ENCODE results near the gene DDI1. TPM values are rescaled to one million over a fixed set of nuclear protein-coding genes. Genes with fewer than 3 reads are reported as not detected.

The DDI1 gene
- total RNA-seq, result not detected
- not detected for polyA plus RNA-seq (ENCODE audit: insufficient read length in 6 of 6)
- long read RNA-seq, donor 1, result 0 reads
- long read RNA-seq, donor 2, result 0 reads
- long read RNA-seq, donor 3, result 0 reads
- long read RNA-seq, donor 4, result 0 reads
- long read RNA-seq, donor 5, result 0 reads
- long read RNA-seq, donor 6, result 0 reads
- long read RNA-seq, donor 7, result 0 reads
- long read RNA-seq, donor 8, result 0 reads
- long read RNA-seq, donor 9, result 0 reads
- long read RNA-seq, donor 10, result 0 reads
- long read RNA-seq, donor 11, result 0 reads
- long read RNA-seq, donor 12, result 0 reads

GRCh38 chr11:104036588-104036987 lies at the start of gene DDI1:
DDI1 (plus strand) TSS chr11:104036640; CDS start chr11:104036823, 183 bp downstream.
- no peak for TF ChIP-seq CTCF (IDR thresholded peaks at IDR 0.05)
- no peaks in the 10 kb centered on the region for H3K36me3 ChIP-seq
- H3K4me1 ChIP-seq, result no peaks in the 10 kb centered on the region
- DNase-seq, result peak in 1 of 4 donors; percentile 68
- H3K9me3 ChIP-seq, result peaks cover 0 to 3% of the 10 kb centered on the region in 2 donors
- no peak within 1 kb of the TSS for H3K4me3 ChIP-seq
- H3K27ac ChIP-seq, result no peak within 1 kb of the TSS
- intact Hi-C loops (cut with DNase I), result no loop called here
- no peaks in the 10 kb centered on the region for H3K27me3 ChIP-seq
- no peak for ATAC-seq

- no peaks in the 10 kb centered on the region for H3K9me3 ChIP-seq
- H3K36me3 ChIP-seq, result no peaks in the 10 kb centered on the region
- H3K27me3 ChIP-seq, result no peaks in the 10 kb centered on the region
- ATAC-seq, result no peak
- H3K27ac ChIP-seq, result no peak overlapping the region
- H3K4me1 ChIP-seq, result no peaks in the 10 kb centered on the region
- no peak for DNase-seq
- no peak for TF ChIP-seq CTCF (IDR thresholded peaks at IDR 0.05)
- intact Hi-C loops (cut with DNase I), result no loop called here
- H3K4me3 ChIP-seq, result no peak overlapping the region
Measured at GRCh38 chr11:103987629-103988594, 48.5 kb upstream of the DDI1 start.

- Histone ChIP-seq H3K4me1 (no peaks in the 10 kb centered on the region), H3K4me3 (no peak overlapping the region), H3K9me3 (no peaks in the 10 kb centered on the region), H3K36me3 (no peaks in the 10 kb centered on the region), H3K27ac (no peak overlapping the region), H3K27me3 (no peaks in the 10 kb centered on the region)
- peak; percentile 19 for ATAC-seq
- intact Hi-C loops (cut with DNase I), result no loop called here
- TF ChIP-seq CTCF (IDR thresholded peaks at IDR 0.05), result no peak
- no peak for DNase-seq
Measured at GRCh38 chr11:103988595-103988969, 47.9 kb upstream of the DDI1 start.

GRCh38 chr11:103993507-103993906 lies 42.9 kb upstream of the DDI1 start:
- ATAC-seq, result no peak
- DNase-seq, result no peak

More at GRCh38 chr11:103993507-103993906, 42.9 kb upstream of the DDI1 start:
- Histone ChIP-seq H3K4me1 (no peaks in the 10 kb centered on the region), H3K9me3 (no peaks in the 10 kb centered on the region), H3K27ac (no peak overlapping the region), H3K4me3 (no peak overlapping the region), H3K27me3 (no peaks in the 10 kb centered on the region), H3K36me3 (no peaks in the 10 kb centered on the region)
- TF ChIP-seq CTCF (IDR thresholded peaks at IDR 0.05), result no peak
- intact Hi-C loops (cut with DNase I), result no loop called here
